ENCODE data around the gene ATF7. TPM values are rescaled to one million over a fixed set of nuclear protein-coding genes. Genes with fewer than 3 reads are reported as not detected.

Gene ATF7
- total and polyA plus RNA-seq, 2 donors (not counting 3 experiments of a cell fraction or from before 2014, with no cell fraction given): 36.0 to 68.5 TPM

- Histone ChIP-seq H3K4me3 (replicated peaks in 1 of 3; ENCODE audit: insufficient read depth in 1 of 3, low read depth in 1 of 3, low read length in 3 of 3) (no peak overlapping the region), H3K4me2 (ENCODE audit: insufficient read depth, low read length) (no peak overlapping the region), H4K20me1 (replicated peaks; ENCODE audit: control insufficient read depth, extremely low read depth, insufficient read depth, low read length) (no peaks in the 10 kb centered on the region), H3K9ac (replicated peaks; ENCODE audit: extremely low read depth, insufficient read depth, low read length) (no peak overlapping the region), H3K4me1 (ENCODE audit: control insufficient read depth, extremely low read depth, insufficient read depth, low read length) (peaks cover 3% of the 10 kb centered on the region), H3K36me3 (ENCODE audit: control insufficient read depth in 2 of 2, extremely low read depth in 1 of 2, insufficient read depth in 2 of 2, low read length in 2 of 2) (peaks cover 9 to 44% of the 10 kb centered on the region in 2 experiments), H3K27ac (ENCODE audit: insufficient read depth, low read depth, low read length) (no peak overlapping the region), H2AFZ (ENCODE audit: low read depth, low read length) (no peak overlapping the region), H3K9me3 (replicated peaks; ENCODE audit: control insufficient read depth, insufficient read depth, low read length) (no peaks in the 10 kb centered on the region), H3K79me2 (ENCODE audit: control insufficient read depth, insufficient read depth, low read length) (no peaks in the 10 kb centered on the region), H3K9me1 (replicated peaks; ENCODE audit: control insufficient read depth, extremely low read depth, insufficient read depth, low read length) (no peaks in the 10 kb centered on the region), H3K27me3 (ENCODE audit: control insufficient read depth in 2 of 2, insufficient read depth in 2 of 2, low read length in 2 of 2) (no peaks in the 10 kb centered on the region)
- TF ChIP-seq POLR2AphosphoS5 (IDR thresholded peaks at IDR 0.05; ENCODE audit: insufficient read depth, low read depth, low read length): no peak
- no peak for TF ChIP-seq GATA2 (IDR thresholded peaks at IDR 0.05; ENCODE audit: insufficient read depth, insufficient read length, low read depth, low read length)
- no peak for TF ChIP-seq FOS (IDR thresholded peaks at IDR 0.05; ENCODE audit: borderline replicate concordance, insufficient read depth, low read length)
- TF ChIP-seq POLR2A (IDR thresholded peaks at IDR 0.05; ENCODE audit: low read depth, low read length): no peak
- TF ChIP-seq, protein P1, sequence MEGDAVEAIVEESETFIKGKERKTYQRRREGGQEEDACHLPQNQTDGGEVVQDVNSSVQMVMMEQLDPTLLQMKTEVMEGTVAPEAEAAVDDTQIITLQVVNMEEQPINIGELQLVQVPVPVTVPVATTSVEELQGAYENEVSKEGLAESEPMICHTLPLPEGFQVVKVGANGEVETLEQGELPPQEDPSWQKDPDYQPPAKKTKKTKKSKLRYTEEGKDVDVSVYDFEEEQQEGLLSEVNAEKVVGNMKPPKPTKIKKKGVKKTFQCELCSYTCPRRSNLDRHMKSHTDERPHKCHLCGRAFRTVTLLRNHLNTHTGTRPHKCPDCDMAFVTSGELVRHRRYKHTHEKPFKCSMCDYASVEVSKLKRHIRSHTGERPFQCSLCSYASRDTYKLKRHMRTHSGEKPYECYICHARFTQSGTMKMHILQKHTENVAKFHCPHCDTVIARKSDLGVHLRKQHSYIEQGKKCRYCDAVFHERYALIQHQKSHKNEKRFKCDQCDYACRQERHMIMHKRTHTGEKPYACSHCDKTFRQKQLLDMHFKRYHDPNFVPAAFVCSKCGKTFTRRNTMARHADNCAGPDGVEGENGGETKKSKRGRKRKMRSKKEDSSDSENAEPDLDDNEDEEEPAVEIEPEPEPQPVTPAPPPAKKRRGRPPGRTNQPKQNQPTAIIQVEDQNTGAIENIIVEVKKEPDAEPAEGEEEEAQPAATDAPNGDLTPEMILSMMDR (IDR thresholded peaks at IDR 0.05; ENCODE audit: extremely low read depth in 1 of 2, insufficient read depth in 1 of 2, low read depth in 1 of 2, low read length in 2 of 2): peak; percentile 90 to 94
- intact Hi-C loops (cut with micrococcal nuclease): loop anchor here (1.0 to 2.0 kb wide), 4 partner anchors 26 to 184 kb away; no protein-coding TSS in a partner anchor
- dilution Hi-C loops (cut with MboI; ENCODE audit: extremely low pct_ligation_motif_present, low sequenced_read_pairs): no loop called here
- DNase-seq (ENCODE audit: low read depth, low spot score): peak; percentile 89
- FAIRE-seq: peak; percentile 99
- CTCF ChIA-PET: interaction anchor here (0.6 to 3.9 kb wide), 21 partner anchors 8 to 295 kb away, joined by 3 to 48 read pairs (median 6); partner anchors contain the start of genes AAAS, ATP5MC2, MAP3K12 and MYG1
- no TSS peak for BruUV-seq (replicated peaks)
- POLR2A ChIA-PET: interaction anchor here (0.6 kb wide), 1 partner anchor 27 kb away, joined by 3 read pairs; no protein-coding TSS in a partner anchor
These were observed 117.5 kb downstream of the ATF7 start for GRCh38 chr12:53508534-53509170.
